Activated naive CD4-positive, alpha-beta T cell treated with anti-CD3 and anti-CD28 coated beads, Interleukin-2, amount 10 ng/mL, durations not matched to agents 7 days and 5 days (primary cell): Measurements from ENCODE around the gene GGTLC2.
"Not testable (repeated sequence)": the region's sequence is repeated elsewhere in the genome, so short reads cannot be mapped to it uniquely, and the experiment has no call there.

ENCODE experiments used
- CTCF ChIA-PET: fragments of 350-600 bp; sonication (Branson Sonifier 250); formaldehyde crosslinking; loops from one replicate; lab custom pipeline; 2021; ENCODE audit warnings: antibody characterized with exemption; lab: Charles Lee
- DNase-seq: peaks from one replicate; pipeline ENCODE4 v3.0.0-alpha.2; 2020
- H3K27ac Mint-ChIP-seq: one replicate; pipeline ENCODE4 v1.8.0; 2021; ENCODE audit warnings: mild to moderate bottlenecking, moderate library complexity, mixed read lengths
- H3K27me3 Mint-ChIP-seq: one replicate; pipeline ENCODE4 v1.8.0; 2021; ENCODE audit warnings: mild to moderate bottlenecking, mixed read lengths
- H3K36me3 Mint-ChIP-seq: one replicate; pipeline ENCODE4 v1.8.0; 2021; ENCODE audit warnings: mixed read lengths
- H3K4me1 Mint-ChIP-seq: one replicate; pipeline ENCODE4 v1.8.0; 2021; ENCODE audit warnings: mixed read lengths
- H3K4me3 Mint-ChIP-seq: one replicate; pipeline ENCODE4 v1.8.0; 2021; ENCODE audit warnings: mild to moderate bottlenecking, moderate library complexity, mixed read lengths
- H3K9me3 Mint-ChIP-seq: one replicate; pipeline ENCODE4 v1.8.0; 2021; ENCODE audit warnings: mixed read lengths

GGTLC2 gene

DNA sequence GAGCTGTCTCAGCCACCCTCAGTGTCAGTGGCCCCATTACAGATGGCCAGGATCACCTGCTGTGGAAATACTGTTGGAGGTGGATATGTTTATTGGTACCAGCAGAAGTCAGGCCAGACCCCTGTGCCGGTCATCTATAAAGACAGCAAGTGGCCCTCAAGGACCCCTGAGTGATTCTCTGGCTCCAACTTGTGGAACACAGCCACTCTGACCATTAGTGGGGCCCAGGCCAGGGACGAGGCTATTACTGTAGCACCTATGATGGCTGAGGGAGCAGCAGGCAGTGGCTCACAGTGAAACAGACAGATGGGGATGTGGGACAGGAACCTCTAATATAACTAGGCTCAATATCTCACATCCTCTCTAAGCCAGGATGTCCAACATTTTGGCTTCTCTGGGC, 25.5 kb upstream of the GGTLC2 start:
- no peaks in the 10 kb centered on the region for H3K36me3 Mint-ChIP-seq
- H3K4me3 Mint-ChIP-seq: no peak overlapping the region

DNA sequence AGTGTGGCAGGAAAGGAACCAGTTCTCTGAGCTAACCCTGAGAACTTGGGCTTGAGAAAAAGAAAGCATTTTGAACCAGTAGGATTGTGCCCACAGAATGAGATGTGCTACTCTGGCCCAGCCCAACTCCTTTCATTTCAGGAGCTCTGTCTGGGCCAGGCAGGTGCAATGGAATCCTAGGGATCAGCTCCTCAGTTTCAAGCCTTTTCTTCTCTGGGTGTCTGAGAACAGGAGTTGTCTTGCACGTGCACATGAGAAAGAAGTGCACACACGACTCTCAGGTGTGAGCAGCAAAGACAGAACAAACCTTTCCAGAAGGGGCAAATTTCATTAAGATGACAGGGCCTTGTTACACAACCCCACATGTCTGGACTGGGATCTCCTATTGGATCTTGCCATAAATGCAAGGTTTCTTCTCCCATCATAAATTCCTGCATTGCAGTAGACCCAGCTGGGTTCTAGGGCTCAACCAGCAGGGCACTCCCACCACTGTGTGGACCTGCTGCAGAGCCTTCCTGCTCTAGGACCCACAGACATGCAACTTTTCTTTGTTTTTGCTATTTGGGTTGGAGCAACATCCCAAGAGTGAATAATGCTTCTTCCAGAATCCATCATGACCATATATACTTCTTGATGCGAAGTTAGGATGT, 24.5 kb upstream of the GGTLC2 start:
- Mint-ChIP-seq H3K27me3 (peaks cover 33% of the 10 kb centered on the region), H3K27ac (no peak overlapping the region), H3K9me3 (no peaks in the 10 kb centered on the region), H3K4me1 (peaks cover 10% of the 10 kb centered on the region), H3K36me3 (no peaks in the 10 kb centered on the region), H3K4me3 (no peak overlapping the region)
- CTCF ChIA-PET: interaction anchor here (1.0 to 1.9 kb wide), 5 partner anchors 28 to 90 kb away, joined by 3 to 8 read pairs (median 5); no protein-coding TSS in a partner anchor
- DNase-seq: no peak

More for the DNA sequence above, 25.5 kb upstream of the GGTLC2 start:
- Mint-ChIP-seq H3K9me3 (no peaks in the 10 kb centered on the region), H3K27ac (no peak overlapping the region), H3K27me3 (peaks cover 42% of the 10 kb centered on the region), H3K4me1 (peaks cover 10% of the 10 kb centered on the region)
- CTCF ChIA-PET: interaction anchor here (1.2 to 1.9 kb wide), 4 partner anchors 27 to 91 kb away, joined by 4 to 8 read pairs (median 6); no protein-coding TSS in a partner anchor
- no peak for DNase-seq

- H3K36me3 Mint-ChIP-seq, H3K9me3 Mint-ChIP-seq, H3K27me3 Mint-ChIP-seq, CTCF ChIA-PET, H3K4me3 Mint-ChIP-seq, DNase-seq, H3K4me1 Mint-ChIP-seq, H3K27ac Mint-ChIP-seq: not testable (repeated sequence)
These were observed 15.6 kb upstream of the GGTLC2 start for GRCh38 chr22:22628546-22629495.

- H3K27ac Mint-ChIP-seq, CTCF ChIA-PET, H3K9me3 Mint-ChIP-seq, H3K36me3 Mint-ChIP-seq, H3K4me3 Mint-ChIP-seq, H3K27me3 Mint-ChIP-seq, DNase-seq, H3K4me1 Mint-ChIP-seq: not testable (repeated sequence)
These were observed 13.2 kb upstream of the GGTLC2 start for GRCh38 chr22:22631223-22631652.

DNA sequence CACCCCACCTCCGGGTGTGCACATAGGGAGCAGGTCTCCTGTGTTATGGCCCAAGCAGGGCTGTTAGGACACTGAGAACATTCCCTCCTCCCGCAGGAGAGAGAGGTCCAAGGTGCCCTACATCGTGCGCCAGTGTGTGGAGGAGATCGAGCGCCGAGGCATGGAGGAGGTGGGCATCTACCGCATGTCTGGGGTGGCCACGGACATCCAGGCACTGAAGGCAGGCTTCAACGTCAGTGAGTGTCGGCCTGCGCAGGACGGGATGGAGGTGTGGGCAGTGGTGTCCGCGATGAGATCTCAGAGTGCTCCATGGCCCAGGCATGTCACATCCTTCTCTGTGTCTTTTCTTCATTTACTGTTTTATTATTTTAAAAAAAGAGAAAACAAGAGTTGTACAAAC, 12.2 kb upstream of the GGTLC2 start:
- DNase-seq, H3K9me3 Mint-ChIP-seq, H3K4me3 Mint-ChIP-seq, H3K36me3 Mint-ChIP-seq, H3K27ac Mint-ChIP-seq, CTCF ChIA-PET, H3K4me1 Mint-ChIP-seq, H3K27me3 Mint-ChIP-seq: not testable (repeated sequence)

GRCh38 chr22:22633533-22633932, 10.9 kb upstream of the GGTLC2 start:
- H3K27me3 Mint-ChIP-seq, CTCF ChIA-PET: not testable (repeated sequence)

GRCh38 chr22:22636260-22636659, 8.2 kb upstream of the GGTLC2 start:
- H3K9me3 Mint-ChIP-seq, H3K27me3 Mint-ChIP-seq, H3K4me1 Mint-ChIP-seq, H3K36me3 Mint-ChIP-seq, H3K4me3 Mint-ChIP-seq, H3K27ac Mint-ChIP-seq, CTCF ChIA-PET: not testable (repeated sequence)
- peak; percentile 40 for DNase-seq

More at GRCh38 chr22:22633533-22633932, 10.9 kb upstream of the GGTLC2 start:
- not testable (repeated sequence) for H3K9me3 Mint-ChIP-seq, H3K4me1 Mint-ChIP-seq, H3K36me3 Mint-ChIP-seq, DNase-seq, H3K4me3 Mint-ChIP-seq, H3K27ac Mint-ChIP-seq

- H3K4me3 Mint-ChIP-seq, H3K36me3 Mint-ChIP-seq, CTCF ChIA-PET, H3K9me3 Mint-ChIP-seq, DNase-seq, H3K27me3 Mint-ChIP-seq, H3K27ac Mint-ChIP-seq, H3K4me1 Mint-ChIP-seq: not testable (repeated sequence)
These were observed 6.1 kb upstream of the GGTLC2 start for GRCh38 chr22:22638313-22638712.

GRCh38 chr22:22642255-22642654, 2.2 kb upstream of the GGTLC2 start:
- CTCF ChIA-PET: not testable (repeated sequence)

DNA sequence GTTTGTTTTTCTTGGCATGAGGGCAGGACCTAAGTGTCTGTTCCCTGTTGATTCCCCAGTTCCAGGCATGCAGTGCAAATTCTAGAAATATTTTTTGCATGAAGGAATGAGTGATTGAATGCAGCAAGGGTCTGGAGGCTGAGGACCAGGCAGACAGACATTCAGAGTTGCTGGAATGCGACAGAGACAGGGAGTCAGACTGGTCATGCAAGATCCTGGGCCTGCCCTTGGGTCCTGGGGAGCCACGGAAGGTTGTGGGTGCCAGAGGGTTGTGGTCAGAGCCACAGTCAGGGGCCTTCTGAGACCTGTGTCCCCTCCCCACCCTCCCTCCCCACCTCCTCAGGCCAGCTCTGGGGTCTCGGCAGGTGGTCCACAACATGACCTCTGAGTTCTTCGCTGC, 1.6 kb downstream of the GGTLC2 start:
- H3K27me3 Mint-ChIP-seq, H3K4me3 Mint-ChIP-seq, H3K4me1 Mint-ChIP-seq, CTCF ChIA-PET, H3K9me3 Mint-ChIP-seq, H3K27ac Mint-ChIP-seq, H3K36me3 Mint-ChIP-seq, DNase-seq: not testable (repeated sequence)

More at GRCh38 chr22:22642255-22642654, 2.2 kb upstream of the GGTLC2 start:
- H3K4me3 Mint-ChIP-seq, H3K9me3 Mint-ChIP-seq, H3K36me3 Mint-ChIP-seq, H3K27ac Mint-ChIP-seq, H3K27me3 Mint-ChIP-seq, DNase-seq, H3K4me1 Mint-ChIP-seq: not testable (repeated sequence)

DNA sequence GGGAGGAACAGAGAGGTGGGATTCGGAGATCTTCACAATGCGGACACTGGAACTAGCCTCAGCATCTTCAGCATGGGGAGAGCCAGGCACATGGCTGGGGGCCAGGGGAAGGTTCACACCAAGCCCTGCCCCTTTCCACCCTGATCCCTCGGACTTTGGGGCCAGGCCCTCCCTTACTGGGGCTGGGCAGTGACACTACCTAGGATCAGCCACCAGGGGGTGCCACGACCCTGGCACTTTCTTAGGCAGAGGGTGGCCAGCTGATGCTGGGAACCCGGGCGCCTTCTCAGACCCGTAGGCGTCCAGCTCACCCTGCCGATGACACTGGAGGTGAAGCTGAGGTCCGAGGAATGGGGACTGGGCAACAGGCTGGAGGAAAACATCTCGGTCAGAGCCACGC, 3.5 kb downstream of the GGTLC2 start:
- H3K4me1 Mint-ChIP-seq, H3K27ac Mint-ChIP-seq, DNase-seq, H3K4me3 Mint-ChIP-seq, H3K36me3 Mint-ChIP-seq, H3K27me3 Mint-ChIP-seq, H3K9me3 Mint-ChIP-seq, CTCF ChIA-PET: not testable (repeated sequence)

GRCh38 chr22:22648863-22649536, 4.6 kb downstream of the GGTLC2 start:
- DNase-seq, CTCF ChIA-PET, H3K4me3 Mint-ChIP-seq, H3K9me3 Mint-ChIP-seq, H3K27me3 Mint-ChIP-seq, H3K36me3 Mint-ChIP-seq, H3K27ac Mint-ChIP-seq: not testable (repeated sequence)
- peaks cover 12% of the 10 kb centered on the region for H3K4me1 Mint-ChIP-seq

DNA sequence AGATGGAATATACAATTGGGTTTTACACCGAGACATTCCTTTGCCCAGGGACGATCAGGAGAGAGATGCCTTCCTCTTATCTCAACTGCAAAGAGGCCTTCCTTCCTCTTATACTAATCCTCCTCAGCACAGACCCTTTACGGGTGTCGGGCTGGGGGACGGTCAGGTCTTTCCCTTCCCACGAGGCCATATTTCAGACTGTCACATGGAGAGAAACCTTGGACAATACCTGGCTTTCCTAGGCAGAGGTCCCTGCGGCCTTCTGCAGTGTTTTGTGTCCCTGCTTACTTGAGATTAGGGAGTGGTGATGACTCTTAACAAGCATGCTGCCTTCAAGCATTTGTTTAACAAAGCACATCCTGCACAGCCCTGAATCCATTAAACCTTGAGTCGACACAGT, 5.3 kb downstream of the GGTLC2 start:
- peaks cover 18% of the 10 kb centered on the region for H3K4me1 Mint-ChIP-seq
- H3K9me3 Mint-ChIP-seq, DNase-seq, H3K27me3 Mint-ChIP-seq, H3K4me3 Mint-ChIP-seq, H3K36me3 Mint-ChIP-seq, CTCF ChIA-PET, H3K27ac Mint-ChIP-seq: not testable (repeated sequence)

DNA sequence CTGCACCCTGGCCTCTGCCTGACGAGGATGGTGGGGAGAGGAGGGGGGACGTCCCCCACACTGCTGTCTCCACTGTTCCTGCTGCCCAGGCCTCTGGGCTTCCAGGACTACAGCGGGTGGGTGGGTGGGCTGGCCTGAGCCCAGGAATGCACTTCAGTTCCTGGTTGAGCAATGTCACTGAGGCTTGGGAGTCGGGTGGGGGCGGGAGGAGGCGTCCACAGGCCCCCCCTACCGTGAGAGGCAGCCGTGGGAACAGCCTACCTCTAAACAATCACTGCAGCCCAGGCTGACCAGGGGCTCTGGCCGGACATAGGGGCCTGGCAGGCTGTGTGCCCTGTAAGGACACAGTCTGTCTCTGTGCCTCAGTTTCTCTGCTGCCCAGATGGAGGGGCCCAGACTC, 6.0 kb downstream of the GGTLC2 start:
- CTCF ChIA-PET, H3K4me3 Mint-ChIP-seq: not testable (repeated sequence)

More for the DNA sequence above, 6.0 kb downstream of the GGTLC2 start:
- H3K36me3 Mint-ChIP-seq, H3K9me3 Mint-ChIP-seq, H3K27ac Mint-ChIP-seq, H3K27me3 Mint-ChIP-seq, DNase-seq: not testable (repeated sequence)
- H3K4me1 Mint-ChIP-seq: peaks cover 23% of the 10 kb centered on the region
